Vagina (tissue), 2 donors: Measurements from ENCODE around the gene EHMT1.

ENCODE experiments used
- POLR2A ChIP-seq, 2 donors: fragments of 450-650 bp; IDR thresholded peaks; one replicate each; pipeline ENCODE4 v1.6.1; 2017; ENCODE audit warnings: antibody characterized with exemption in 2 of 2, mild to moderate bottlenecking in 2 of 2, moderate library complexity in 2 of 2
- POLR2AphosphoS5 ChIP-seq, 2 donors: sonication (generic); formaldehyde crosslinking; IDR thresholded peaks; one replicate each; pipeline ENCODE4 v1.9.0; 2017; ENCODE audit warnings: antibody characterized with exemption in 2 of 2, mild to moderate bottlenecking in 2 of 2, low read depth in 1 of 2; ENCODE audit not compliant: insufficient read depth in 1 of 2
- TF ChIP-seq, protein P1 (sequence below), 3 experiments: fragments of 450-650 bp in 2 of 3; fragments of 200-600 bp in 1 of 3; sonication (generic) in 1 of 3; IDR thresholded peaks; one replicate each; pipeline ENCODE4 v1.5.1; 2017 to 2019; ENCODE audit warnings: antibody characterized with exemption in 3 of 3, mild to moderate bottlenecking in 2 of 3, moderate library complexity in 2 of 3

DNA sequence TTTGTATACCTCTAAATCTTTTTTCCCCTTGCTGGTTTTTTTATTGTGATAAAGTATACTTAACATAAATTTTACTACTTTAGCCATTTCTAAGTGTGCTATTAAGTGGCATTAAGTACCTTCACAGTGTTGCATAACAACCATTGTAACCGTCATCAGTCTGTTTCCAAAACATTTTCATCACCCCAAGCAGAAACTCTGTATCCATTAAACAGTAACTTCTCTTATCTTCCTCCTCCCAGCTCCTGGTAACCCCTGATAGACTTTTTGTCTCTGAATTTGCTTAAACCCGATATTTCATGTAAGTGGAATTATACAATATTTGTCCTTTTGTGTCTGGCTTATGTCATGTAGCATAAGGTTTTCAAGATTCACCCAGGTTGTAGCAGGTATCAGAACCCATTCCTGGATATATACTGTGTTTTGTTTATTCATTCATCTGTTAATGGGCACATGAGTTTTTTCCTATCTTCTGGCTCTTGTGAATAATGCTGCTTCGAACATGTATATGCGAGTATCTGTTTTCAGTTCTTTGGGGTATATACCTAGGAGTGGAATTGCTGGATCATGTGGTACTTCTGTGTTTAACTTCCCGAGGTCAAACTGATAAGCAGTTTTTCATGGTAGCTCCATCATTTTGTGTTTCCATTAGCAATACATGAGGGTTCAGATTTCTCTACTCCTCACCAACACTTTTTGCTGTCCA, 66.4 kb downstream of the EHMT1 start:
- TF ChIP-seq, protein P1, sequence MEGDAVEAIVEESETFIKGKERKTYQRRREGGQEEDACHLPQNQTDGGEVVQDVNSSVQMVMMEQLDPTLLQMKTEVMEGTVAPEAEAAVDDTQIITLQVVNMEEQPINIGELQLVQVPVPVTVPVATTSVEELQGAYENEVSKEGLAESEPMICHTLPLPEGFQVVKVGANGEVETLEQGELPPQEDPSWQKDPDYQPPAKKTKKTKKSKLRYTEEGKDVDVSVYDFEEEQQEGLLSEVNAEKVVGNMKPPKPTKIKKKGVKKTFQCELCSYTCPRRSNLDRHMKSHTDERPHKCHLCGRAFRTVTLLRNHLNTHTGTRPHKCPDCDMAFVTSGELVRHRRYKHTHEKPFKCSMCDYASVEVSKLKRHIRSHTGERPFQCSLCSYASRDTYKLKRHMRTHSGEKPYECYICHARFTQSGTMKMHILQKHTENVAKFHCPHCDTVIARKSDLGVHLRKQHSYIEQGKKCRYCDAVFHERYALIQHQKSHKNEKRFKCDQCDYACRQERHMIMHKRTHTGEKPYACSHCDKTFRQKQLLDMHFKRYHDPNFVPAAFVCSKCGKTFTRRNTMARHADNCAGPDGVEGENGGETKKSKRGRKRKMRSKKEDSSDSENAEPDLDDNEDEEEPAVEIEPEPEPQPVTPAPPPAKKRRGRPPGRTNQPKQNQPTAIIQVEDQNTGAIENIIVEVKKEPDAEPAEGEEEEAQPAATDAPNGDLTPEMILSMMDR (IDR thresholded peaks at IDR 0.05), result no peak
- TF ChIP-seq POLR2A (IDR thresholded peaks at IDR 0.05), result no peak
- no peak for TF ChIP-seq POLR2AphosphoS5 (IDR thresholded peaks at IDR 0.05; ENCODE audit: insufficient read depth in 1 of 2, low read depth in 1 of 2)
